Epithelial cell of esophagus (primary cell): Measurements from ENCODE around the gene SEC24D.

ENCODE experiments used
- DNase-seq: peaks from one replicate; pipeline ENCODE4 v3.0.0; 2010; ENCODE audit warnings: low read depth
- H3K4me3 ChIP-seq: 2 replicates; pipeline ENCODE4 v1.5.1; 2011; ENCODE audit warnings: mild to moderate bottlenecking, low read length, control low read depth
- CTCF ChIP-seq: IDR thresholded peaks from 2 replicates; pipeline ENCODE4 v1.5.1; 2011; ENCODE audit warnings: low read depth, mild to moderate bottlenecking, low read length, control low read depth, inconsistent platforms; ENCODE audit not compliant: insufficient read depth; ENCODE audit errors: missing control alignments

SEC24D gene

DNA sequence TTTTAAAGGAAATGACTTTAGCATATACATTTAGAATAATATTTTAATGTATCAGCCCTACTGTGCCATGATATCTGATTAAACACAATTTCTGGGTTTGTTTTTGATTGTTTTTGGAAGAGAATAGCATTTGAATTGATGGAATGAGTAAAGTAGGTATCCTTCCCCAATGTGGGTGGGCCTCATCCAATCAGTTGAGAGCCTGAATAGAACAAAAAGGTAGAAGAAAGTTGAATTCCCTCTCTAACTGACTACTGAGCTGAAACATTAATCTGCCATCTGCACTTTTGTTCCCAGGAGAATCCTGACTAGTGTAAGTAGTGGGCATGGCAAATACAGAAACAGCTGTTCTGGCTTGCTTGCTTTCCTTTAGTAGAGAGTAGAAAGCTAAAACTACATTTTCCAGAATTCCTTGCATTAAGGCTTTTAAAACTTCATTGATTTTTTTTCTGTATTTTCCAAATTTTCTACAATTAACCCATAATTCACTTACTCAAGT, 9.7 kb upstream of the SEC24D start:
- no peak for TF ChIP-seq CTCF
- DNase-seq, result no peak

DNA sequence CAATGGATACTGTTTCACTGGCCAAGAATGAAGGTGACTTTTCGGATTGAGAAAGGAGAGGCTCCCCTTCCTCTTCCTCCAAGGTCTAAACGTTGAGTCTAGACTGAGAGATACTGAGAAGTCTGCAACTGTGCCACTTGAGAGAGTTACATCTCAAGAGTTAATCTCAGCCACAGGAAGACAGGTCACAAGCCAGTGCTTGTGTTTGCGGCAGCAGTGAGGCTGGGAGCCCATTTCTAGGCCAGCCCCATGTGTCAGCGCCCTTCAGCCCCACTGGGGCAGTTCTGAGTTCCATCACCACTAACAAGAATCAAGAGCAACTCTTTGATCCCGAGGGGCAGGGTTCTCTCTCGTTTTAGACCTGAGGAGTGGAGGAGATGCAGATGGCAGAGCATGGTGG, 7.3 kb upstream of the SEC24D start:
- H3K4me3 ChIP-seq, result no peak overlapping the region
- DNase-seq, result no peak
- no peak for TF ChIP-seq CTCF

More for the DNA sequence above, 9.7 kb upstream of the SEC24D start:
- H3K4me3 ChIP-seq, result no peak overlapping the region

- no peak for TF ChIP-seq CTCF
- DNase-seq, result peak; percentile 44
- no peak overlapping the region for H3K4me3 ChIP-seq
Measured at GRCh38 chr4:118842055-118842454, 6.1 kb upstream of the SEC24D start.

DNA sequence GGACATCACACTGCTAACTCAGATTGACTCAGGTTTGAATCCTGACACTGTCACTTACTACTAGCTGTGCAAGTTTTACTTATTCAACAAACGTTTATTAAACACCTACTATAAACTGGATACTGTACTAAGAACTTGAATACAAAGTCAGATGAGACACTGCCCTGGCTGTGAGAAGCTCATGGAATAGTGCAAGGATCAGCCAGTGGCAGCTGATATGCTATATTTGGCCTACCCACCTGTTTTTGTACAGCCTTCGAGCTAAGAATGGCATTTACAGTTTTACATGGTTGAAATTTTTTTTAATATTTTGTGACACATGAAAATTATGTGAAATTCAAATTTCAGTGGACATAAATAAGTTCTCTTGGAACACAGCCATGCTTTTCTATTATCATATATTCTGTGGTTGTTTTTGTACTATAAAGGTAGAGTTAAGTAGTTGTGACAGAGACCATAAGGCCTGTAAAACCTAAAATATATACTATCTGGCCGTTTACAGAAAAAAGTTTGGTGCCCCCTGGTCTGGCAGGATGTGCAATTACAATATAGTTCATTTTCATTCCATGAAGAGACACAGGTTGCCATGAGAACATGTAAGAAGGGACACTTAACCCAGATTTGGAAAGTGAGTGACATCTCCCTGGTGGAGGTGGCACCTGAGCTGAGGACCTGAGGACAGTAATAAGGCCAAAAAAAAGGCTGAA, 3.4 kb upstream of the SEC24D start:
- no peak for TF ChIP-seq CTCF
- DNase-seq, result no peak
- no peak overlapping the region for H3K4me3 ChIP-seq

GRCh38 chr4:118837121-118837507, 1.2 kb upstream of the SEC24D start:
- no peak overlapping the region for H3K4me3 ChIP-seq
- no peak for DNase-seq
- no peak for TF ChIP-seq CTCF

- H3K4me3 ChIP-seq, result peak overlapping the region; percentile 48
- no peak for TF ChIP-seq CTCF
- DNase-seq, result peak; percentile 61
Measured at GRCh38 chr4:118836301-118837120, 585 bp upstream of the SEC24D start.
